ENCODE results near the gene PROCA1. TPM values are rescaled to one million over a fixed set of nuclear protein-coding genes. Genes with fewer than 3 reads are reported as not detected.
A peak's percentile ranks its signal among the peaks of the same experiment; 100 is the strongest.

Gene PROCA1
- total and polyA plus RNA-seq, 7 donors: 0.54 to 2.3 (median 1.1) TPM; not detected in 1

GRCh38 chr17:28702026-28702751 is 9.5 kb downstream of the PROCA1 start:
- DNase-seq: no peak
- H3K27ac ChIP-seq: no peak overlapping the region
- no peak for TF ChIP-seq POLR2AphosphoS5 (IDR thresholded peaks at IDR 0.05)
- TF ChIP-seq CTCF (IDR thresholded peaks at IDR 0.05): no peak
- TF ChIP-seq POLR2A (IDR thresholded peaks at IDR 0.05): no peak
- TF ChIP-seq EP300 (IDR thresholded peaks at IDR 0.05): no peak
- H3K4me3 ChIP-seq: no peak overlapping the region
- H3K9me3 ChIP-seq: no peaks in the 10 kb centered on the region
- no peaks in the 10 kb centered on the region for H3K4me1 ChIP-seq
- intact Hi-C loops (cut with DNase I): no loop called here
- no peaks in the 10 kb centered on the region for H3K27me3 ChIP-seq
- WGBS, 2 donors: 77 to 85% methylated on average over 10 of the region's 10 CpGs
- peaks cover 47 to 69% (median 56%) of the 10 kb centered on the region in 4 donors for H3K36me3 ChIP-seq

- H3K27ac ChIP-seq: no peak overlapping the region
- WGBS, 2 donors: 94 to 95% methylated on average over 10 of the region's 10 CpGs
- no peaks in the 10 kb centered on the region for H3K4me1 ChIP-seq
- peaks cover 57 to 81% (median 67%) of the 10 kb centered on the region in 4 donors for H3K36me3 ChIP-seq
- no peaks in the 10 kb centered on the region for H3K9me3 ChIP-seq
- TF ChIP-seq POLR2AphosphoS5 (IDR thresholded peaks at IDR 0.05): no peak
- TF ChIP-seq POLR2A (IDR thresholded peaks at IDR 0.05): no peak
- no peak for TF ChIP-seq CTCF (IDR thresholded peaks at IDR 0.05)
- no peak for TF ChIP-seq EP300 (IDR thresholded peaks at IDR 0.05)
- H3K27me3 ChIP-seq: no peaks in the 10 kb centered on the region
- intact Hi-C loops (cut with DNase I): no loop called here
- no peak for DNase-seq
- no peak overlapping the region for H3K4me3 ChIP-seq
Measured at GRCh38 chr17:28700830-28701492, 10.7 kb downstream of the PROCA1 start.

DNA sequence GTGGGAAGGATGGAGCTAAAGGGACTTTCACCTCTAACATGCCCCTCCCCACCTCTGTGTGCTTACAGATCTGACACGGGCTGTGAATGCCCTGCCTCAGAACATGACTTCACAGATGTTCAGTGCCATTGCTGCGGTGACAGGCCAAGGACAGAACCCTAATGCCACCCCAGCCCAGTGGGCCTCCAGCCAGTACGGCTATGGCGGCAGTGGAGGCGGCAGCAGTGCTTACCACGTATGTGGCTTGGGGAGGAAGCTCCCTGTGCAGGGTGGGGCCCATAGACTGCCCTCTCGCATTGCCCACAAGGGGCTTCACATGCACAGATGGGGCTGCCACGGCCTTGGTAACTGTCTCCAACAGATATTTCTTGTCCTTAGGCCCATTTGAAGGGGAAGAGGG is 11.4 kb downstream of the PROCA1 start:
- H3K36me3 ChIP-seq: peaks cover 64 to 88% (median 74%) of the 10 kb centered on the region in 4 donors
- no peaks in the 10 kb centered on the region for H3K4me1 ChIP-seq
- DNase-seq: no peak
- H3K27ac ChIP-seq: no peak overlapping the region
- no peaks in the 10 kb centered on the region for H3K9me3 ChIP-seq
- H3K27me3 ChIP-seq: no peaks in the 10 kb centered on the region
- TF ChIP-seq POLR2AphosphoS5 (IDR thresholded peaks at IDR 0.05) (no peak), POLR2A (IDR thresholded peaks at IDR 0.05) (no peak), EP300 (IDR thresholded peaks at IDR 0.05) (no peak)
- no peak overlapping the region for H3K4me3 ChIP-seq
- WGBS, 2 donors: 77 to 89% methylated on average over 8 of the region's 8 CpGs
- intact Hi-C loops (cut with DNase I): no loop called here

DNA sequence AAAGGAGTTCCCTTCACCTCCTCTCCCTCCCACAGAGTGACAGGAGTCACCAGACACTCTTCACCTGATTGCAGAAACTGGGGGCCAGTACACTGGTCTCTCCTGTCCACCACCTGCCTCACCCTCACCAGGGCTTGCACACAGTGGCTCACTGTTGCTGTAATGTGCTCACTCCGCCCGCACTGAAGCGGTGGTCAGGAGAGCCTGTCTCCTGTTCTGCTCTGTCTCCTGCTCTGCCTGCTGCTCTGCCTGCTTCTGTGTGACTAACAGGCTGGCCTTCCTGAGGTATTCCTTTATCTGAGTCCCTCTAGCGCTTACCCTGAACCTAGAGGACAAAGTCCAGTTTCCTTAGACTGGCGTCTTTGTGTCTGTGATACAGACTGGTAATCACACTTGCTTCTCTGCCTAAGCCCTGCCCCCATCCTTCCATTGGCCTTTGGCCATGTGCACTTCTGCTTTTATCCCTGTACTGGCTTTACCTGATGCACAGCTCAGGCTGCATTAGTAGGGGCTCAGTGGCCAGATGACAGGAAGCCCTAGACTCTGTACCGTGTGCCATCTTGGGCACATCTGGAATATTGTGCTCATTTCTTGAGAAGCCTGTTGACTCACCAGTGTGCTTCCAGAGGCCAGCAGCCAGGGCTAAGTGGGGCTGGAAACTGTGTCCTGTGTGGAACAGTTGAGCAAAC is 13.3 kb downstream of the PROCA1 start:
- no peak overlapping the region for H3K4me3 ChIP-seq
- H3K27ac ChIP-seq: no peak overlapping the region
- H3K36me3 ChIP-seq: peaks cover 76 to 100% (median 92%) of the 10 kb centered on the region in 4 donors
- no peaks in the 10 kb centered on the region for H3K9me3 ChIP-seq
- WGBS, 2 donors: 19 to 76% methylated on average over 6 of the region's 6 CpGs
- TF ChIP-seq POLR2A (IDR thresholded peaks at IDR 0.05) (peak in 1 of 2 donors; percentile 37), EP300 (IDR thresholded peaks at IDR 0.05) (no peak), CTCF (IDR thresholded peaks at IDR 0.05) (peak in 1 of 4 experiments; percentile 6)
- no peaks in the 10 kb centered on the region for H3K27me3 ChIP-seq
- H3K4me1 ChIP-seq: no peaks in the 10 kb centered on the region
- intact Hi-C loops (cut with DNase I): no loop called here
- no peak for DNase-seq

DNA sequence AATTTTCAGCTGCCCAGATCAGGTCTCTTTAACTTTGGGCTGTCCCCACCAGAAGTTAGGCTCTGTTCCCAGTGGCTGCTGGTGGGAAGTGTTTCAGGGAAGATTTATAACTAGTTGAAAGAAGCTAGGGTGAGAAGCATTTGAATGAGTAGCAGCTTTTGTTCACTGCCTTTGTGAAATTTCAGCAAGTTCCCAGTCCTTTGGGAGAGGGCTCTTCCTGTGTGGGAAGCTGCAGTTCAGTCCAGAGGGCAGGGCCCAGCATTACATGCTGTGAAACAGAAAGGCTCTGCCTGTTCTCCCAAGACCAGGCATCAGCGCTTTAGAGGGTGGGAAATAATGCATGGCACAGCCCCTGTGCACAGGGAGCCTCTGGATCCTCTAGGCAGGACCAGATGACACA is 17.8 kb downstream of the PROCA1 start:
- H3K4me1 ChIP-seq: no peaks in the 10 kb centered on the region
- peaks cover 71 to 100% (median 91%) of the 10 kb centered on the region in 4 donors for H3K36me3 ChIP-seq
- H3K4me3 ChIP-seq: no peak overlapping the region
- no peak for DNase-seq
- intact Hi-C loops (cut with DNase I): no loop called here
- H3K27me3 ChIP-seq: no peaks in the 10 kb centered on the region
- H3K9me3 ChIP-seq: no peaks in the 10 kb centered on the region
- no peak overlapping the region for H3K27ac ChIP-seq
- 95 to 97% methylated on average over 1 of the region's 1 CpG for WGBS, 2 donors
- TF ChIP-seq POLR2A (IDR thresholded peaks at IDR 0.05) (no peak), POLR2AphosphoS5 (IDR thresholded peaks at IDR 0.05) (no peak), EP300 (IDR thresholded peaks at IDR 0.05) (no peak), CTCF (IDR thresholded peaks at IDR 0.05) (no peak)
